Brain pericyte (primary cell): Measurements from ENCODE around the gene IGF2.

Experiments
- DNase-seq: peaks from one replicate; pipeline ENCODE4 v3.0.0-alpha.2; 2012; ENCODE audit warnings: low read depth, low spot score

Gene IGF2

GRCh38 chr11:2091786-2092463 lies 47.3 kb downstream of the IGF2 start:
- DNase-seq, result no peak

- no peak for DNase-seq
Measured at GRCh38 chr11:2091112-2091746, 48.0 kb downstream of the IGF2 start.

- DNase-seq, result no peak
Measured at GRCh38 chr11:2090172-2091111, 48.7 kb downstream of the IGF2 start.

GRCh38 chr11:2089536-2090165 lies 49.5 kb downstream of the IGF2 start:
- no peak for DNase-seq

GRCh38 chr11:2088746-2089535 lies 50.2 kb downstream of the IGF2 start:
- DNase-seq, result no peak

GRCh38 chr11:2088284-2088683 lies 50.9 kb downstream of the IGF2 start:
- no peak for DNase-seq

- no peak for DNase-seq
Measured at GRCh38 chr11:2086239-2087040, 52.7 kb downstream of the IGF2 start.

- DNase-seq, result no peak
Measured at GRCh38 chr11:2085251-2086066, 53.7 kb downstream of the IGF2 start.

- DNase-seq, result no peak
Measured at GRCh38 chr11:2084721-2085120, 54.5 kb downstream of the IGF2 start.
